Gastroesophageal sphincter (tissue), 4 donors: Measurements from ENCODE around the gene SEPTIN11. TPM values are rescaled to one million over a fixed set of nuclear protein-coding genes. Genes with fewer than 3 reads are reported as not detected.

Experiments used
- ATAC-seq: fragments of 150-250 bp; one replicate; pipeline ENCODE4 v1.9.1; 2016; ENCODE audit warnings: mild to moderate bottlenecking, moderate library complexity
- H3K27ac ChIP-seq, 4 donors: fragments of 200-600 bp; sonication (generic) in 3 of 4; 1 replicate in 3 of 4; 2 replicates in 1 of 4; pipeline ENCODE4 v1.5.1; 2016 to 2019
- H3K27me3 ChIP-seq: fragments of 200-600 bp; sonication (generic); one replicate; pipeline ENCODE4 v1.5.1; 2019
- H3K36me3 ChIP-seq, 2 donors: fragments of 200-600 bp; sonication (generic); one replicate each; pipeline ENCODE4 v1.5.1; 2019; ENCODE audit warnings: control low read depth in 1 of 2
- H3K4me1 ChIP-seq, 3 donors: fragments of 200-600 bp; sonication (generic); 1 replicate in 2 of 3; 2 replicates in 1 of 3; pipeline ENCODE4 v1.5.1; 2016 to 2019; ENCODE audit warnings: control low read depth in 2 of 3
- H3K4me3 ChIP-seq, 2 donors: fragments of 200-600 bp; sonication (generic); one replicate each; pipeline ENCODE4 v1.5.1; 2019; ENCODE audit warnings: mild to moderate bottlenecking in 1 of 2, moderate library complexity in 1 of 2
- H3K9me3 ChIP-seq, 3 donors: fragments of 200-600 bp; sonication (generic); one replicate each; pipeline ENCODE4 v1.5.1; 2017 to 2019; ENCODE audit warnings: control low read depth in 2 of 3
- CTCF ChIP-seq, 4 experiments: fragments of 200-600 bp in 2 of 4; fragments of 450-650 bp in 2 of 4; sonication (generic) in 1 of 4; IDR thresholded peaks; one replicate each; pipeline ENCODE4 v1.5.1; 2017 to 2019; ENCODE audit warnings: antibody characterized with exemption in 4 of 4, mild to moderate bottlenecking in 2 of 4, moderate library complexity in 2 of 4
- EP300 ChIP-seq: sonication (generic); formaldehyde crosslinking; IDR thresholded peaks from one replicate; pipeline ENCODE4 v1.6.1; 2017; ENCODE audit warnings: antibody characterized with exemption, mild to moderate bottlenecking
- POLR2A ChIP-seq, 2 donors: fragments of 450-650 bp; IDR thresholded peaks; one replicate each; pipeline ENCODE4 v1.6.1; 2017; ENCODE audit warnings: antibody characterized with exemption in 2 of 2, mild to moderate bottlenecking in 2 of 2, moderate library complexity in 1 of 2
- POLR2AphosphoS5 ChIP-seq: sonication (generic); formaldehyde crosslinking; IDR thresholded peaks from one replicate; pipeline ENCODE4 v1.6.1; 2017; ENCODE audit warnings: antibody characterized with exemption
- WGBS, 2 donors: methylation state at CpG; one replicate each; pipeline ENCODE4 v1.1.5; 2018; ENCODE audit warnings: low coverage in 1 of 2; 5-methylcytosine and 5-hydroxymethylcytosine counted together
- total RNA-seq, 4 donors: library from RNA; depleted of rRNA; stranded (reverse); fragments of >200 nt; gene quantifications; one replicate each; pipeline ENCODE4 v1.1.0, GENCODE V29; 2016

SEPTIN11 gene
- total RNA-seq, 4 donors from 2014 or later = 65.1 to 192 (median 97.8) TPM

DNA sequence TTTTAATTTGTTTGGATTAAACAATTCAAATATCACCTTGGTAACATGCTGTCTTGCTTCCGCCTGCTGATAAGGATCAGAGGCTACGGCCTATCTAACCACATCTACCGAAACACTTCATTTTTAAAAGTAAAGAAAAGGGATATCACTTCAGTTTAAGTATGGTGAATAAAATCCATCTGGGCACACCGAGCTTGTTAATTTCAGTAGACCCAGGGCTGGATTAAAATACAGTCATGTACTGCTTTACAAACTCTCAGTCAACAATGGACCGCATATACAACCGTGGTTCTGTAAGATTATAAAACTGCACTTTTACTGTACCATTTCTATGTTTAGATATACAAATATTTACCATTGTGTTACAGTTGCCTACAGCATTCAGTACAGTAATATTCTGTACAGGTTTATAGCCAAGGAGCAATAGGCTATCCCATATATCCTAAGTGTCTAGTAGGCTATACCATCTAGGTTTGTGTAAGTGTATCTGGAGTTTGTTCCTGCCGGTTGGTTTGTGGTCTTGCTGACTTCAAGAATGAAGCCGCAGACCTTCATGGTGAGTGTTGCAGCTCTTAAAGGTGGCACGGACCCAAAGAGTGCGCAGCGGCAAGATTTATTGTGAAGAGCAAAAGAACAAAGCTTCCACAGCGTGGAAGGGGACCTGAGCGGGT is 40.0 kb downstream of the SEPTIN11 start:
- no peak for TF ChIP-seq CTCF (IDR thresholded peaks at IDR 0.05)
- no peak for TF ChIP-seq EP300
- no peak for TF ChIP-seq POLR2A (IDR thresholded peaks at IDR 0.05)
- no peak for TF ChIP-seq POLR2AphosphoS5
- Histone ChIP-seq H3K27me3 (no peaks in the 10 kb centered on the region), H3K4me1 (peaks cover 0 to 39% (median 14%) of the 10 kb centered on the region in 3 donors), H3K27ac (no peak overlapping the region), H3K4me3 (no peak overlapping the region), H3K36me3 (no peaks in the 10 kb centered on the region), H3K9me3 (no peaks in the 10 kb centered on the region)
- 79 to 86% methylated on average over 6 to 13 of the region's 13 CpGs for WGBS, 2 donors
- ATAC-seq = no peak

GRCh38 chr4:76990288-76991080 is 40.9 kb downstream of the SEPTIN11 start:
- no peak overlapping the region for H3K27ac ChIP-seq
- H3K4me1 ChIP-seq = peaks cover 0 to 30% (median 6%) of the 10 kb centered on the region in 3 donors
- ATAC-seq = no peak
- no peaks in the 10 kb centered on the region for H3K9me3 ChIP-seq
- 80 to 89% methylated on average over 7 to 8 of the region's 12 CpGs for WGBS, 2 donors
- no peaks in the 10 kb centered on the region for H3K27me3 ChIP-seq
- no peaks in the 10 kb centered on the region for H3K36me3 ChIP-seq
- no peak overlapping the region for H3K4me3 ChIP-seq
- TF ChIP-seq POLR2AphosphoS5 (no peak), CTCF (IDR thresholded peaks at IDR 0.05) (no peak), EP300 (no peak), POLR2A (IDR thresholded peaks at IDR 0.05) (no peak)

GRCh38 chr4:76991161-76991660 is 41.7 kb downstream of the SEPTIN11 start:
- no peak overlapping the region for H3K27ac ChIP-seq
- H3K36me3 ChIP-seq = peaks cover 0 to 2% of the 10 kb centered on the region in 2 donors
- TF ChIP-seq POLR2A (IDR thresholded peaks at IDR 0.05) (no peak), POLR2AphosphoS5 (no peak), EP300 (no peak), CTCF (IDR thresholded peaks at IDR 0.05) (no peak)
- WGBS, 2 donors = 91 to 100% methylated on average over 1 of the region's 1 CpG
- no peaks in the 10 kb centered on the region for H3K27me3 ChIP-seq
- peaks cover 0 to 22% (median 0%) of the 10 kb centered on the region in 3 donors for H3K4me1 ChIP-seq
- no peaks in the 10 kb centered on the region for H3K9me3 ChIP-seq
- ATAC-seq = no peak
- H3K4me3 ChIP-seq = no peak overlapping the region

DNA sequence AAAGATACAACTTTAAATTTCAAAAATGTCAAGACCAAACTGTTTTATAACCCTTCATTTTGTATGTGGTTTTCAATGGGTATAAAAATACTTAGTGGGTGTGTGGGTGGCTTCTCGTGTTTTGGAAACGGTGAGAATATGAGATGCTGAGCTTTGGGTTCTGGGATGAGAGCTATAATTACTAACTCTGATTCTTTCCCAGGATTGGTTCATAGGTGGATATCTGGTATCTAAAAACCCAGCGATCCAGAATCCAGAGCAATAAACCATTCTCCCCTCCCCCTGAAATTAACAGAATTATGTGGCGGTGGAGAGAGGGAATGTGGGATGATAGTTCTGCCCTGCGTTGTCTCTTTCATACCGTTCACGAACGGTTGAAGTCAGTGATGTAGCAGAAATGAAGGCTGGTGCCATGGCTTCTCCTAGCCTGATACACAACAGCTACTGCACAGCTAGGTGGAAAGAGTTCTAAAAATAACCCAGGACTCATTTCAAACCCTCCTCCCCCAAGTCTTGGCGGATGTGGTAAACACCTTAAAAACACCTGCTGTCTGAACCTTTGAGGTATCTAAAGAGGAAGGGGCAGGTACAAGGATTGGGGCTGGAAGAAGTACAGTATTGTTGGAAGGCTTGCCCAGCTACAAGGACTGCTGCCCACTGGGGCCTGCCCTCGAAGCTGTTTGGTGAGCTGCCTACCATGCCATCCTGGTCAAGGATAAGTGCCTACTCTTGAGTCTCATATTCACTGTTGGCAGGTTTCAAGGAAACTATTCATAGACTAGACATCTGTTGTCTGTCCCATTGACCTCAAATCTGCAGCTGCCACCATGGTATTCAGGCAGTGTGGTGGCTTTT is 44.5 kb downstream of the SEPTIN11 start:
- Histone ChIP-seq H3K9me3 (no peaks in the 10 kb centered on the region), H3K27me3 (no peaks in the 10 kb centered on the region), H3K36me3 (peaks cover 0 to 30% of the 10 kb centered on the region in 2 donors), H3K27ac (no peak overlapping the region), H3K4me3 (no peak overlapping the region), H3K4me1 (peaks cover 0 to 7% (median 0%) of the 10 kb centered on the region in 3 donors)
- TF ChIP-seq CTCF (IDR thresholded peaks at IDR 0.05) = no peak
- no peak for TF ChIP-seq POLR2AphosphoS5
- TF ChIP-seq POLR2A (IDR thresholded peaks at IDR 0.05) = no peak
- no peak for TF ChIP-seq EP300
- ATAC-seq = no peak
- 51 to 64% methylated on average over 4 to 9 of the region's 10 CpGs for WGBS, 2 donors
